Nephron (organoid): ENCODE data around the gene TSPAN18.

ENCODE experiments used
- H3K27ac Mint-ChIP-seq, 3 experiments: 2 replicates each; pipeline ENCODE4 v1.8.0; 2020; ENCODE audit warnings: mixed read lengths in 3 of 3, mild to moderate bottlenecking in 2 of 3, moderate library complexity in 1 of 3
- H3K27me3 Mint-ChIP-seq: 2 replicates; pipeline ENCODE4 v1.8.0; 2021; ENCODE audit warnings: low read depth, mild to moderate bottlenecking, moderate library complexity, mixed read lengths
- H3K36me3 Mint-ChIP-seq: 2 replicates; pipeline ENCODE4 v1.8.0; 2020; ENCODE audit warnings: low read depth, mixed read lengths
- H3K4me1 Mint-ChIP-seq: 2 replicates; pipeline ENCODE4 v1.8.0; 2020; ENCODE audit warnings: mixed read lengths
- H3K4me3 Mint-ChIP-seq, 3 experiments: 2 replicates each; pipeline ENCODE4 v1.8.0; 2020; ENCODE audit warnings: mild to moderate bottlenecking in 3 of 3, mixed read lengths in 3 of 3, moderate library complexity in 2 of 3
- H3K9me3 Mint-ChIP-seq: 2 replicates; pipeline ENCODE4 v1.8.0; 2020; ENCODE audit warnings: mixed read lengths
- TF ChIP-seq, protein P1 (sequence below), 3 experiments: fragments of 200-600 bp; sonication (generic); IDR thresholded peaks; one replicate each; pipeline ENCODE4 v1.5.0; 2021; ENCODE audit warnings: antibody characterized with exemption in 3 of 3; ENCODE audit not compliant: unreplicated experiment in 3 of 3

TSPAN18 gene

DNA sequence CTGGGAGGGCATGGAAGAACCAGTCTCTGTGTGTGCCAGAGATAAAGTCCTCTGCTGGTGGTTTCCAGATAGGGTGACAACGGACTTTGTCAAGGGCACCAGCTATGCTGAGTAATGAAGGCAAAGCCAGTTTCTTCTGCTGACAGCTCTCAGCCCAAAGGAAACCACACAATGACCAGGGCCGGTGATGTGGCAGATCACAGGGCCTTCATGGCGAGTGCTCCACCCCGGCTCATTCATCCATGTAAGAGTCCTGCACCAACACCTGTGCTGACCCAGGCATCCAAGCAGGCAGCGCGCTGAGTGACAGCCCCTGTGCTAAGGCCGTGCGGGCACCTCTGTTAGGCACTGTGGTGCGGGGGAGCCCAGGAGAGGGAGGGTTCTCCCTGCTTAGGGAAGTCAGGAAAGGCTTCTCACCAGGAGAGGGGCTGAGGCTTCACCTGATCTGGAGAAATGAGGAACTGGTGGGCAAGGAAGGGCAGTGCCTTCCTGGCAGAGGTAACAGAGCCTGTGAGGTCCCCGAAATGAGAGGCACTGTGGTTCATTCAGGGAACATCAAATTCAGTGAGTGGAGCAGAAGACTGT lies 190.1 kb downstream of the TSPAN18 start:
- Mint-ChIP-seq H3K4me3 (no peak overlapping the region), H3K4me1 (peaks cover 8% of the 10 kb centered on the region), H3K9me3 (no peaks in the 10 kb centered on the region), H3K27ac (no peak overlapping the region), H3K36me3 (peaks cover 3% of the 10 kb centered on the region), H3K27me3 (no peaks in the 10 kb centered on the region)
- TF ChIP-seq, protein P1, sequence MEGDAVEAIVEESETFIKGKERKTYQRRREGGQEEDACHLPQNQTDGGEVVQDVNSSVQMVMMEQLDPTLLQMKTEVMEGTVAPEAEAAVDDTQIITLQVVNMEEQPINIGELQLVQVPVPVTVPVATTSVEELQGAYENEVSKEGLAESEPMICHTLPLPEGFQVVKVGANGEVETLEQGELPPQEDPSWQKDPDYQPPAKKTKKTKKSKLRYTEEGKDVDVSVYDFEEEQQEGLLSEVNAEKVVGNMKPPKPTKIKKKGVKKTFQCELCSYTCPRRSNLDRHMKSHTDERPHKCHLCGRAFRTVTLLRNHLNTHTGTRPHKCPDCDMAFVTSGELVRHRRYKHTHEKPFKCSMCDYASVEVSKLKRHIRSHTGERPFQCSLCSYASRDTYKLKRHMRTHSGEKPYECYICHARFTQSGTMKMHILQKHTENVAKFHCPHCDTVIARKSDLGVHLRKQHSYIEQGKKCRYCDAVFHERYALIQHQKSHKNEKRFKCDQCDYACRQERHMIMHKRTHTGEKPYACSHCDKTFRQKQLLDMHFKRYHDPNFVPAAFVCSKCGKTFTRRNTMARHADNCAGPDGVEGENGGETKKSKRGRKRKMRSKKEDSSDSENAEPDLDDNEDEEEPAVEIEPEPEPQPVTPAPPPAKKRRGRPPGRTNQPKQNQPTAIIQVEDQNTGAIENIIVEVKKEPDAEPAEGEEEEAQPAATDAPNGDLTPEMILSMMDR (IDR thresholded peaks at IDR 0.05; ENCODE audit: unreplicated experiment in 3 of 3), result no peak

DNA sequence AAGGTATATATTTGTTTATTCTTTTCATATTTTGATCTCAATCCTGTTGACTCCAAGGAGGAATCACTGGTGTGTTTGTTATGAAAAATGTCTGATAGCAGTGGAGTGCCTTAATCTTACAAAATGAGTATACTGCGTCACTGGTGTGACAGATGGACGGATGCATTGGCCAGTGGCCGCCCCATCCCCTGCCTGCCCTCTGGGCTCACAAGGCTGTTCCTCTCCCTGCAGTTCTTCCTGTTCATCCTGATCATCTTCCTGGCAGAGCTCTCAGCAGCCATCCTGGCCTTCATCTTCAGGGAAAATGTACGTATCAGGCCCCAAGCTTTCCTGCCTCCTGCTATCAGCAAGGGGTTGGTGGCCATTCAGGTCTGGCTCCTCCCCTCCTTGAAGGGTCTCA lies 191.0 kb downstream of the TSPAN18 start:
- H3K9me3 Mint-ChIP-seq, result no peaks in the 10 kb centered on the region
- no peaks in the 10 kb centered on the region for H3K4me1 Mint-ChIP-seq
- H3K27me3 Mint-ChIP-seq, result peaks cover 7% of the 10 kb centered on the region
- TF ChIP-seq, protein P1 (IDR thresholded peaks at IDR 0.05; ENCODE audit: unreplicated experiment in 3 of 3), result no peak
- no peak overlapping the region for H3K27ac Mint-ChIP-seq
- H3K4me3 Mint-ChIP-seq, result no peak overlapping the region
- H3K36me3 Mint-ChIP-seq, result peaks cover 3% of the 10 kb centered on the region

GRCh38 chr11:44920451-44920850 lies 193.7 kb downstream of the TSPAN18 start:
- Mint-ChIP-seq H3K27me3 (peaks cover 7% of the 10 kb centered on the region), H3K27ac (no peak overlapping the region), H3K4me3 (no peak overlapping the region), H3K36me3 (peaks cover 3% of the 10 kb centered on the region), H3K9me3 (no peaks in the 10 kb centered on the region), H3K4me1 (no peaks in the 10 kb centered on the region)
- TF ChIP-seq, protein P1 (IDR thresholded peaks at IDR 0.05; ENCODE audit: unreplicated experiment in 3 of 3), result no peak

DNA sequence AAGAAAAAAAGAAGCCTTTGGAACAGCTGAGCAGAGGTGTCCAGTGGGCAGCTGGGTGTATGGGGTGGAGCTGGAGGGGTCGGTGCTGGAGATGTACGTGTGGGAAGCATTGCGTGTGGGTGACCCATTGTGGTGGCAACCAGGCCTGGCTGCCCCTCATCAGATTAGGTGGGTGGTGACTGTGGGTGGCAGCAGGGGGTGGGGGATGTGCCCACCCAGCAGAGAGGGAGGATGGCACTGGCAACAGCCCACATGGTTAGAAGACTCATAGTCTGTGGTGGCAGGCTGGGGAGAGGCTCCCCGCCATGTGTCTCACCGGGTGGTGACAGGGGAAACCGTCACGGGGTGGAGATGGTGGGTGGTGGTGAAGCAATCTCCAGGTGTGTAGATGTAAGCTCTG lies 196.4 kb downstream of the TSPAN18 start:
- H3K4me3 Mint-ChIP-seq, result no peak overlapping the region
- no peak overlapping the region for H3K27ac Mint-ChIP-seq
- peaks cover 6% of the 10 kb centered on the region for H3K4me1 Mint-ChIP-seq

GRCh38 chr11:44923806-44924205 lies 197.0 kb downstream of the TSPAN18 start:
- Mint-ChIP-seq H3K27me3 (peaks cover 7% of the 10 kb centered on the region), H3K4me3 (no peak overlapping the region), H3K4me1 (peaks cover 6% of the 10 kb centered on the region), H3K9me3 (no peaks in the 10 kb centered on the region), H3K36me3 (peaks cover 3% of the 10 kb centered on the region), H3K27ac (no peak overlapping the region)
- TF ChIP-seq, protein P1 (IDR thresholded peaks at IDR 0.05; ENCODE audit: unreplicated experiment in 3 of 3), result no peak

More for the DNA sequence above, 196.4 kb downstream of the TSPAN18 start:
- Mint-ChIP-seq H3K9me3 (no peaks in the 10 kb centered on the region), H3K27me3 (peaks cover 7% of the 10 kb centered on the region), H3K36me3 (peaks cover 3% of the 10 kb centered on the region)
- TF ChIP-seq, protein P1 (IDR thresholded peaks at IDR 0.05; ENCODE audit: unreplicated experiment in 3 of 3), result no peak

- no peak overlapping the region for H3K27ac Mint-ChIP-seq
- H3K36me3 Mint-ChIP-seq, result peaks cover 8% of the 10 kb centered on the region
- H3K4me3 Mint-ChIP-seq, result no peak overlapping the region
- peaks cover 6% of the 10 kb centered on the region for H3K4me1 Mint-ChIP-seq
- H3K9me3 Mint-ChIP-seq, result no peaks in the 10 kb centered on the region
- TF ChIP-seq, protein P1 (IDR thresholded peaks at IDR 0.05; ENCODE audit: unreplicated experiment in 3 of 3), result no peak
- peaks cover 7% of the 10 kb centered on the region for H3K27me3 Mint-ChIP-seq
These were observed 199.3 kb downstream of the TSPAN18 start for GRCh38 chr11:44926036-44926435.
